Activated naive CD8-positive, alpha-beta T cell treated with anti-CD3 and anti-CD28 coated beads for 36 hours (primary cell): Measurements from ENCODE around the gene SDK1. TPM values are rescaled to one million over a fixed set of nuclear protein-coding genes. Genes with fewer than 3 reads are reported as not detected.
A peak's percentile ranks its signal among the peaks of the same experiment; 100 is the strongest.

Experiments
- DNase-seq: peaks from one replicate; pipeline ENCODE4 v3.0.0; 2021
- H3K27ac Mint-ChIP-seq: one replicate; pipeline ENCODE4 v1.8.0; 2022; ENCODE audit warnings: mild to moderate bottlenecking, moderate library complexity, mixed read lengths
- H3K27me3 Mint-ChIP-seq: one replicate; pipeline ENCODE4 v1.8.0; 2022; ENCODE audit warnings: mild to moderate bottlenecking, mixed read lengths
- H3K36me3 Mint-ChIP-seq: one replicate; pipeline ENCODE4 v1.8.0; 2021; ENCODE audit warnings: mild to moderate bottlenecking, mixed read lengths
- H3K4me1 Mint-ChIP-seq: one replicate; pipeline ENCODE4 v1.8.0; 2021; ENCODE audit warnings: mixed read lengths
- H3K4me3 Mint-ChIP-seq: one replicate; pipeline ENCODE4 v1.8.0; 2022; ENCODE audit warnings: mild to moderate bottlenecking, moderate library complexity, mixed read lengths
- H3K9me3 Mint-ChIP-seq: one replicate; pipeline ENCODE4 v1.8.0; 2022; ENCODE audit warnings: mixed read lengths
- total RNA-seq, 2 experiments: library from RNA; stranded (reverse); gene quantifications; one replicate each; pipeline ENCODE4 v1.2.3, GENCODE V29; 2021

Gene SDK1
- total RNA-seq, 2 experiments from 2014 or later: 0.49 to 0.54 TPM

GRCh38 chr7:3280445-3280844 lies 20.6 kb upstream of the SDK1 start:
- Mint-ChIP-seq H3K27me3 (no peaks in the 10 kb centered on the region), H3K4me3 (no peak overlapping the region), H3K36me3 (peaks cover 3% of the 10 kb centered on the region), H3K9me3 (peaks cover 5% of the 10 kb centered on the region), H3K4me1 (no peaks in the 10 kb centered on the region), H3K27ac (no peak overlapping the region)
- DNase-seq: no peak

DNA sequence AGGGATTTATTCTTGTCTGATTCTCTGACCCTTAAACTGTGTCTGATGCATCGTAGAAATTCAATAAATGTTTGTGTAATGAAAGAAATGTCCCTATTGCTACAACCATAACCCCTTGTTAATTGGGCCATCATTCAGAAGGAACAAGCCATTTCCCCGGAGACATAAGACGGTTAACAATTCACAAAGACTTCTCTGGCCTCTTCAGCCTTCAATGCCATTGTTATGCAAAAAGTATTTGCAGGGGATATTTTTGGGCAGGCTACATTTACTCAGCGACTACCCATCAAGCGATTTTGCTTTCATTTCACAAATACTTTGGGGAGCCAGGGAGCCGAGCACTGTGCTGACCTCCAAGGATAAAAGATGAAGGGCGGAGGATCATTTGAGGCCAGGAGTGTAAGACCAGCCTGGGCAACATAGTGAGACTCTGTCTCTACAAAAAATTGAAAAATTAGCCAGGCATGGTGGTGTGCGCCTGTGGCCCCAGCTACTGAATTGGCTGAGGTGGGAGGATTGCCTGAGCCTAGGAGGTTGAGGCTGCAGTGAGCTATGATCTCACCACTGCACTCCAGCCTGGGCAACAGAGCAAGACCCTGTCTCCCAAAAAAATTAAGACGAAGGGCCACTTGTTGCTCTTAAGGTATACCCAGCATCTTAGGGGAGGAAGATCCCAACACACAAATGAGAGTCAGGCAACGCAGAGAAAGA lies 20.0 kb upstream of the SDK1 start:
- no peak overlapping the region for H3K27ac Mint-ChIP-seq
- no peaks in the 10 kb centered on the region for H3K4me1 Mint-ChIP-seq
- no peaks in the 10 kb centered on the region for H3K27me3 Mint-ChIP-seq
- H3K4me3 Mint-ChIP-seq: no peak overlapping the region
- H3K9me3 Mint-ChIP-seq: peaks cover 5% of the 10 kb centered on the region
- DNase-seq: no peak
- H3K36me3 Mint-ChIP-seq: peaks cover 3% of the 10 kb centered on the region

DNA sequence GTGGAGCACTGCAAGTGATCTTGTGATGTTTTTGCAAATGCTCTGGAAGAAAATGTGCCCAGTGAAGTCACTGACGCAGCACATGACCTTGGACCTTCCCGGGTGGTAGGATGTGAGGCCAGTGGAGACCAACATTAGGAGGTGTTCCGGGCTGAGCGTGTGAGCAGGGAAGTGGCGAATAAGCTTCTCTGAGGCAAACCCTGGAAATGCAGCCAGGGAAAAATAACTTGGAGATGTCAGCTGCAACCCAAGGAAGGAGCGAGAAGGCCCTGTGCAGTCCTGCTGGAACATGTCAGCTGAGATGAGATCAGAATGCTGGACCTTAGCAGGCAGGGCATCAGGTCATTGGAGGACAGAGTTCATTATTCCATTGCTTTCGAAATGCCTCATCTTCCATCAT lies 18.6 kb upstream of the SDK1 start:
- Mint-ChIP-seq H3K27ac (no peak overlapping the region), H3K36me3 (peaks cover 2% of the 10 kb centered on the region), H3K4me1 (no peaks in the 10 kb centered on the region), H3K4me3 (no peak overlapping the region), H3K9me3 (peaks cover 4% of the 10 kb centered on the region), H3K27me3 (no peaks in the 10 kb centered on the region)
- DNase-seq: no peak

DNA sequence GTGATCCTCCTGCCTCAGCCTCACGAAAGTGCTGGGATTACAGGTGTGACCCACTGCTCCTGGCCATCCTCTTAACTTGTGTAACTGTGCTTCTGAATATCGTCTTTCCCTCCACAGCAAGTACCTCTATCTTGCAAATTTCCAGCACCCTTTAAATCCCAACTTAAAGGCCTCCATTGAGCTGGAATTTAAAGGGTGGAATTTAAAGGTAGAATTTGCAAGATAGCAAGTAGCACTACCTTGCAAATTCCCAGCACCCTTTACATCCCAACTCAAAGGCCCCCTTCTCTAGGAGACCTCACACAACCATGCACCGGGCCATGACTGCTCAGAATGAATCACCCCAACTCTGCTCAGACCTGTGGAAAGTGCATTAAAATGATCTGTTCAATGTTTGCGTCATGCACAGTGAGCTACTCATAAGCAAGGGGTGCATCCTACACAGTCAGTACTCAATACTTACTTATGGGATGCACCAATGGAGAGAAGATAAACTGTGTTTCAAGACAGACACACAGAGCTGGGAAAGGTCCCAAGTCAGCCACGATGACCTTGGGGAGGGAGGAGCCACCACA lies 17.8 kb upstream of the SDK1 start:
- no peaks in the 10 kb centered on the region for H3K4me1 Mint-ChIP-seq
- no peaks in the 10 kb centered on the region for H3K9me3 Mint-ChIP-seq
- H3K27me3 Mint-ChIP-seq: no peaks in the 10 kb centered on the region
- no peak overlapping the region for H3K27ac Mint-ChIP-seq
- no peak for DNase-seq
- H3K36me3 Mint-ChIP-seq: no peaks in the 10 kb centered on the region
- H3K4me3 Mint-ChIP-seq: no peak overlapping the region

GRCh38 chr7:3285652-3286051 lies 15.4 kb upstream of the SDK1 start:
- Mint-ChIP-seq H3K36me3 (no peaks in the 10 kb centered on the region), H3K4me3 (no peak overlapping the region), H3K27me3 (no peaks in the 10 kb centered on the region), H3K4me1 (no peaks in the 10 kb centered on the region), H3K9me3 (no peaks in the 10 kb centered on the region), H3K27ac (no peak overlapping the region)
- no peak for DNase-seq

GRCh38 chr7:3289996-3290395 lies 11.1 kb upstream of the SDK1 start:
- DNase-seq: no peak
- H3K36me3 Mint-ChIP-seq: no peaks in the 10 kb centered on the region
- H3K4me1 Mint-ChIP-seq: no peaks in the 10 kb centered on the region
- no peak overlapping the region for H3K27ac Mint-ChIP-seq
- no peaks in the 10 kb centered on the region for H3K9me3 Mint-ChIP-seq
- H3K27me3 Mint-ChIP-seq: peaks cover 20% of the 10 kb centered on the region
- H3K4me3 Mint-ChIP-seq: no peak overlapping the region

DNA sequence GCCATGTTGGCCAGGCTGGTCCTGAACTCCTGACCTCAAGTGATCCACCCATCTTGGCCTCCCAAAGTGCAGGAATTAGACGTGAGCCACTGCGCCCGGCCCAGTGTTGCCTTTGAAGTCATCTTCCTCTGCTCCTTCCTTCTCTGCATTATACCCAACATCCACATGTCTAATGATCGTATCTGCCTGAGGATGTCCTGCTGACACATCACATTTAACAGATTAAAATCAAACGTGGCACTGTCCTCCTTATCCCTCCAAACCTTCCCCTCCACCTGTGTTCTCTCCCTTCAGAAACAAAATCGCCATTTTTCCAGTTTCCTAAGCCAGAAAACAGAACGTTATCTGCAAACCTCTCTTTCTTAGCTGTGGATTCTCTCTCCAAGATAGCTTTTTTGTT lies 8.4 kb upstream of the SDK1 start:
- H3K27me3 Mint-ChIP-seq: peaks cover 20% of the 10 kb centered on the region
- no peaks in the 10 kb centered on the region for H3K36me3 Mint-ChIP-seq
- DNase-seq: no peak
- no peak overlapping the region for H3K27ac Mint-ChIP-seq
- no peaks in the 10 kb centered on the region for H3K9me3 Mint-ChIP-seq
- H3K4me1 Mint-ChIP-seq: no peaks in the 10 kb centered on the region
- H3K4me3 Mint-ChIP-seq: no peak overlapping the region

DNA sequence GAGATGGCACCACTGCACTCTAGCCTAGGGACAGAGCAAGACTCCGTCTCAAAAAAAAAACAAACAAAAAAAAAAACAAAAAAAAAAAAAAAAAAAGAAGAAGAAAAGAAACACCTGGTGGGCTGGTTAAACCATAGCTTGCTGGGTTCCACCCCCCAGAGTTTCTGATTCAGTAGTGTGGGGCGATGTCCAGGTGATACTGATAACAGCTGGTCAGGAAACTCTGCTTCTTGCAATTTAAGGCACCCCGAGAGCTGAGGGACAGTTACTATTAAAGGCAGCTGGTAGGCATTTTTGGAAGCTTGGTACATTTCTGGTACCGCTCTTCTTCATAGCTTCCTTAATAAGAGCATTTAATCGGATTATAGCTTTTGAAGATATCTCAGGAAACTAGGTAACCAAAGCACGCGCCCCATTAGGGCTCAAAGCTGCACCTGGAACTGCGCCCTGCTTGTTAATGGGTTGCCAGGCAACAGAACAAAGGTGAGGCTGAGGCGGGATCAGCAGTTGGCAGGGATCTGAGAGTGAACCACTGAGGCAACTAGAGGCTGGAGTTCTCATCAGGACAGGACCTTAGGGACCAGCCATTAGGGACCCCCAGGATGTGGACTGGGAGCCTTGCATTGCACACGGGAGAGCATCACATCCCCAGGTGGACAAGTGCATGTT lies 6.5 kb upstream of the SDK1 start:
- no peaks in the 10 kb centered on the region for H3K9me3 Mint-ChIP-seq
- no peak overlapping the region for H3K4me3 Mint-ChIP-seq
- DNase-seq: no peak
- no peaks in the 10 kb centered on the region for H3K36me3 Mint-ChIP-seq
- H3K27ac Mint-ChIP-seq: no peak overlapping the region
- H3K4me1 Mint-ChIP-seq: no peaks in the 10 kb centered on the region
- peaks cover 24% of the 10 kb centered on the region for H3K27me3 Mint-ChIP-seq

DNA sequence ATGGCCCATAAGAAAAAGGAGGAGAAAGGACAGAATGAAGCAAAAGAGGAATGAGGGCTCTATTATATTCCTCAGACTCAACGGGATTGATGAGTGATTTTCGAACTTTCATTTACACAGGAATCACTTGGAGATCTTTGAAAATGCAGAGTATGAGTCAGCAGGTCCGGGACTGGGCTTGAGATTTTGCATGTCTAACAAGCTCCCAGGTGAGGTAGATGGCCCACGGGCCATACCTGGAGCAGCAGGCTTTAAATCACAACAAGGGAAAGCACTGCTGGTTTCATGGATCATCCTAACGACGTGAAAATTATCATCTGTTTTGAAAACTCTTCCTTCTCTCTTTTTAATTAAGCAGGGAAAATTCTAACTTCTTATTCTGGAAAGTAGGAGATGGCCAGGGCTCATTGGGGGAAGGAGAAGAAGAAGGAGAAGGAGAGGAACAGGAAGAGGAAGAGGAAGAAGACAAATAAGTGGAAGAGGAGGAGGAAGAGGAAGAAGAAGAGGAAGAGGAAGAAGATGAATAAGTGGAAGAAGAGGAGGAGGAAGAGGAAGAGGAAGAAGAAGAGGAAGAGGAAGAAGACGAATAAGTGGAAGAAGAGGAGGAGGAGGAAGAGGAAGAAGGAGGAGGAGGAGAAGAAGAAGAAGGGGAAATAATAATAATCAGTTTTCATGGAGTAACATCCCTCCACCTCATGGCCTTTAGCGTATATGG lies 3.8 kb upstream of the SDK1 start:
- Mint-ChIP-seq H3K27ac (no peak overlapping the region), H3K9me3 (no peaks in the 10 kb centered on the region), H3K4me3 (no peak overlapping the region), H3K27me3 (peaks cover 34% of the 10 kb centered on the region), H3K36me3 (no peaks in the 10 kb centered on the region), H3K4me1 (peaks cover 4% of the 10 kb centered on the region)
- no peak for DNase-seq

- peaks cover 7% of the 10 kb centered on the region for H3K4me1 Mint-ChIP-seq
- peak overlapping the region; percentile 42 for H3K4me3 Mint-ChIP-seq
- no peak for DNase-seq
- peaks cover 32% of the 10 kb centered on the region for H3K27me3 Mint-ChIP-seq
- no peaks in the 10 kb centered on the region for H3K9me3 Mint-ChIP-seq
- no peak overlapping the region for H3K27ac Mint-ChIP-seq
- no peaks in the 10 kb centered on the region for H3K36me3 Mint-ChIP-seq
These were observed 816 bp upstream of the SDK1 start for GRCh38 chr7:3300221-3300650.

- H3K27ac Mint-ChIP-seq: no peak overlapping the region
- no peak overlapping the region for H3K4me3 Mint-ChIP-seq
- H3K36me3 Mint-ChIP-seq: no peaks in the 10 kb centered on the region
- no peaks in the 10 kb centered on the region for H3K9me3 Mint-ChIP-seq
- peak; percentile 28 for DNase-seq
- H3K27me3 Mint-ChIP-seq: peaks cover 32% of the 10 kb centered on the region
- peaks cover 7% of the 10 kb centered on the region for H3K4me1 Mint-ChIP-seq
These were observed 338 bp downstream of the SDK1 start for GRCh38 chr7:3301449-3301731.

DNA sequence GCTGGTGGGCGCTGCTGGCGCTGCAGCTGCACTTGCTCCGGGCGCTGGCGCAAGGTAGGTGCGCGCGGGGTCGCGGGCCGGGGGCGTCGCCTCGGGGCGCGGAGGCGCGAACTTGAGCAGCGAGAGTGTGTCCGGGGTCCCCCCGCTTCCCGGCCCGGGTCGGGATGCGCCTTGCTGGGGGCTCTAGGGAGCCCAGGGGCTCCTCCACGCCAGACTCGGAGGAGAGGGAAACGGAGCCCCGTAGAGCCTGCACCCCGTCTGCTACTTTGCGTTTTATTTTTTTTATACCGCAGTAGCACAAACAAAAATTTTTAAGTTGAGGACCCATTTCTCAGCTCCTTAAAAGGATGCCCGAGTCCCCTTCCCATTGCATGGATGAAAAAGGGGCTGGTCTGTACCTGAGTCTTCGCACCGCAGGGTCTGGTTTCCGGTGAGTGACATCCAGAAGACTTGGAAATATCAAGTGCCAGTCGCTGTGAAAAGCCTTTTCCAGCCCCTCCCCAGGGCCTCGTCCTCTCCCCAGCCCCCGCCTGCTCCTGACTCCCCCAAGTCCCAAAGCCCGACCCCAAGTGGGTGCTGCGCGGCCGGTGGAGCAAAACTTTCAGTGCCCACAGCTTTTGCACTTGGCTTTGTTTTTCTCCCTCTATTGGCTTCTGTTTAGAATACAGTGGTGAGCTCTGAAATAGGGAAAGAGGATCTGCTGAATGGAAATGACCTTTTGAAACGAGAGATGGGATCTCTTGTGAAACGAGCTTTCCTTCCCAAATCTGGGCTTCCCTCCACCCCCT lies 973 bp downstream of the SDK1 start:
- Mint-ChIP-seq H3K9me3 (no peaks in the 10 kb centered on the region), H3K4me1 (peaks cover 7% of the 10 kb centered on the region), H3K4me3 (peak overlapping the region; percentile 74), H3K27ac (no peak overlapping the region), H3K27me3 (peaks cover 32% of the 10 kb centered on the region), H3K36me3 (no peaks in the 10 kb centered on the region)
- DNase-seq: peak; percentile 14

GRCh38 chr7:3302681-3303320 lies 1.7 kb downstream of the SDK1 start:
- peaks cover 35% of the 10 kb centered on the region for H3K27me3 Mint-ChIP-seq
- H3K27ac Mint-ChIP-seq: no peak overlapping the region
- H3K4me3 Mint-ChIP-seq: peak overlapping the region; percentile 74
- no peaks in the 10 kb centered on the region for H3K36me3 Mint-ChIP-seq
- no peak for DNase-seq
- H3K4me1 Mint-ChIP-seq: peaks cover 7% of the 10 kb centered on the region
- no peaks in the 10 kb centered on the region for H3K9me3 Mint-ChIP-seq

- Mint-ChIP-seq H3K27me3 (peaks cover 45% of the 10 kb centered on the region), H3K9me3 (no peaks in the 10 kb centered on the region), H3K27ac (no peak overlapping the region), H3K36me3 (no peaks in the 10 kb centered on the region), H3K4me1 (peaks cover 9% of the 10 kb centered on the region), H3K4me3 (no peak overlapping the region)
- DNase-seq: no peak
These were observed 3.1 kb downstream of the SDK1 start for GRCh38 chr7:3304131-3304530.
